Stimulated activated CD8-positive, alpha-beta memory T cell treated with anti-CD3 and anti-CD28 coated beads, Interleukin-2, amount 100 ng/mL, for 48 hours (primary cell): ENCODE measurements around the gene BNC1.
"Not testable (repeated sequence)": the region's sequence is repeated elsewhere in the genome, so short reads cannot be mapped to it uniquely, and the experiment has no call there.

Source experiments
- DNase-seq, 2 donors: peaks; one replicate each; pipeline ENCODE4 v3.0.0-alpha.2; 2020; ENCODE audit warnings: low read depth in 2 of 2

The BNC1 gene

DNA sequence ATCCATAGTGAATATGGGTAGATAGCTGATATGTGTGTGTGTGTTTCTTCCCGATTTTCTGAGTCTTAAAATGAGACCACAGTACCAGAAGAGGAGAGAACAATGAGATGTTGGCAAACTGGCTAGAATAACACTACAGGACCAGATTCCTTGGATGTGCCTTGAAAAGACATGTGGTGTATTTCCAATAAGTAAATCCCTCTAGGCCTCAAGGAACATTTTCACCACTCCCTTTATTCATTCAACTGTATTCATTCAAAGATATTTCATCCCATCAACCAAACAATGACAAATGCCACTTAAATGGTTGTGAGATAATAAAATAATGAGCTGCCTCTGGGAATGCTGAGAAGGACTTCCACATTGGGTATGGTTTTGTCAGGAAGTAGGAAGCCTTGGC lies 8.7 kb upstream of the BNC1 start:
- no peak for DNase-seq

DNA sequence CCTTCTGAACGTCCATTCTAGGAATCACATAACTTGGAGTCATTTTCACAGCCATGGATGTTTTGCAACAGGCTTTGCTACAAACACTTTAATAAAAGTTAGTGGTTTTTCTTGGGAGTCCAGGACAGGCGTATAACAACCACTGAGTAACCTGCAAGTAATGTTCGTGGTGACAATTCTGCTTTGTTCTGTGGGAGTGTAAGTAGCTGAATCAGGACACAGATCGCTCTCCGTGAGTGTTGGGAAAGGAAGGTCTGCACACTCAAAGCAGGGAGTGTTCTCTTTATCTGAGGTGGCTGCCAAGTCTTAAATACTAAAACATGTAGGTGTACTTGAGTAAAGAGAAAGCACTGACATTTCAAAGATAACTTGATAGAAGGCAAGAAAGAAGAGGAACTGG lies 7.9 kb upstream of the BNC1 start:
- no peak for DNase-seq

DNA sequence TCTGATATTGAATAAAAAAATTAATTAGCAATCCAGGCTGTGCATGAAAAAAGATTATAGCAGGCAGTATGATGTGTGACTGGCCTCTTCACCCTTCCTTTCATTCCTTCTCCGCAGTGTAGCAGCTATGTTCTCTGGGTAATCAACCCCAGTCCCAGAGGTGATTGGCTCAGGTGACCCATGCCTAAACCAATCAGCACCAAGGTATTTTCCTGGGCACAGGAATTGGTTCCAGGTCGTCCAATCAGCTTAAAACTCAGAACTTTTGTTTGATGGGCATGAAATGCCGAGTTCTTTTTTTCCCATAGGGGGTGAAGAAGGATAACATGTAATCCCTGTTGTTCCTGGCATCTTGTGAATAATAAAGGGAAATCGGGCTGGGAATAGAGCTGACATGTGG lies 5.8 kb upstream of the BNC1 start:
- DNase-seq = no peak

DNA sequence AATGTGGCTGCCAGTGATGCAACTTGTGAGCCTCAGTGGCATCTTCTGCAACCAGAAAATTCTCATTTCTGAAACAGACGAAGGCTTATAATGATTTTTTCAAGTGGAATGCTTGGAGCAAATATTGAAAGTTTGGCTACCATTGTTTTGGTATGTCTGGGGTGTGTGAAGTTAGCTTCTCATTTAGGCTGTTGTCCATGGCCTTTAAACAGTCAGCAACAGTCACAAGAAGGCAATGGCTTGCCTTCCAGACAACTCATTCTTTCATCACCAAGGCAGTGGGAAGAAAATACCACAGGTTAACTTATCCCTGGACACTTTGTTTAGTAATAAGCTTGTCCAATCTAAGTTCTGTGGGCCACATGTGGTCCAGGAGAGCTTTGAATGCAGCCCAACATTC lies 4.7 kb upstream of the BNC1 start:
- DNase-seq = no peak

DNA sequence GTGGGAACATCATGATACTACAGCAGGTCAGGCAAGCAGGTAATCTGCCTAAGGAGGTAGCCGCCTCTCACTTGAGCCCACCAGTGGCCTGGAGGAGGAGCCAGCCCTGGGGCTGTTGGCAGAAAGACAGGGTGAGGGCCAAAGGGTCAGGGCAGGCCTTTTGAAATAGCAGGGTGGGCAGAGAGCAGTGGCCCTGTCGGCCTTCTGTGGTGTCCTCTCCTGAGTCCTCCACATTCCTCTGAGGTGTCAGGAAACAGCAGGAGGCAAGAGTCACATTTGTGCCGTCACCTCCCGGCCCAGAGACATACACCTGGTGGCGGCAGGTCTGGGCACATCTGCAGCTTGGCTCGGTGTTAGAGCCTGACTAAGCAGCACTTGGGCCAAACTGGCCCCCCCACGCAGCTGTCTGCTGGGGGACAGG lies 3.9 kb upstream of the BNC1 start:
- DNase-seq = no peak

DNA sequence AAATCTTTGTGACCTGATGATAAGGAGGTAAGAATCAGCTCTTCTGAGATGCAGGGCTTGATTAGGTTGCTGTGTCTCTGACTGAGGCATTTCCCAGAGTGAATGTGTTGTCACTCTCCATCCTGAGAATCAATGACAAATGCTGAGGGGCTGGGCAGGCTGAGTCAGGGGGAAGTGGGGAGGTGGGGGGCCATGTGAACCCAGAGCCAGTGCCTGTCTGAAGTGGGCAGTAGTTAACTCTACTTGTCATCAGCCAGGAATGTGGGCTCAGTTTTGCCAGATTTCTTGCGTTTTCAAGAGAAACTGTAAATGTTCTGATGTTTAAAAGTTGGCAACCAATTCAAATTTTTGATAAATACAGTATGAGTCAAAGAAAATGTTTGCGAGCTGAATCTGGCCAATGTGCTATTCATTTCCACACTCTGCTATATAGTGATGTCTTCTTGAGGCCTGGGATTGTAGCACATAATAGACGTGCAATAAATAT lies 3.1 kb upstream of the BNC1 start:
- DNase-seq = no peak

DNA sequence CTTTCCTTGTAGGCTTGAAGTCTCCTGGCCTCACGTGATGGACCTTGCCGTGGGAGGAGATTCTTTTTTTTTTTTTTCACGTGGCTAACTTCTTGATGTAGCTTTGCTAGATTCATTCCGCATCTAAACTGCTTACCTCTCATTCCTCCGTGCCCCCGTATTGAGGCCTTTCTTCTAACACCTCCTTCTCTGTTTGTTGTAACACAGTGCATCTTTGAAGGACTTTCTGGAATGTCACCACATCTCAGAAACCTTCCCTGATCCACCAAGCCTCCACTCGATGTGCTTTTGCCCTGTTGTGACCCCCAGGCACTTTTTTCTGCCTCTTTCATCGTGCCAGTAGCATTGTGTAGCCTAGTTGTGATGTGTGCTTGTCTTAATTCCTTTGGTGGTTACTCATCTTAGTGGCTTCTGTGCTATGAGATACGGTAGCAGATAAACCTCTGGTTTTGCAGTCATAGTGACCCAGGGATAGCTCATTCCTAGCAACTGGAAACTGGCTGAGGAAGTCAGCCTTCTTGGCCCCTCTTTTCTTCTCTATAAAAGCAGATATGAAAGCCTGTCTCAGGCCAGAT lies 1.6 kb upstream of the BNC1 start:
- no peak for DNase-seq

DNA sequence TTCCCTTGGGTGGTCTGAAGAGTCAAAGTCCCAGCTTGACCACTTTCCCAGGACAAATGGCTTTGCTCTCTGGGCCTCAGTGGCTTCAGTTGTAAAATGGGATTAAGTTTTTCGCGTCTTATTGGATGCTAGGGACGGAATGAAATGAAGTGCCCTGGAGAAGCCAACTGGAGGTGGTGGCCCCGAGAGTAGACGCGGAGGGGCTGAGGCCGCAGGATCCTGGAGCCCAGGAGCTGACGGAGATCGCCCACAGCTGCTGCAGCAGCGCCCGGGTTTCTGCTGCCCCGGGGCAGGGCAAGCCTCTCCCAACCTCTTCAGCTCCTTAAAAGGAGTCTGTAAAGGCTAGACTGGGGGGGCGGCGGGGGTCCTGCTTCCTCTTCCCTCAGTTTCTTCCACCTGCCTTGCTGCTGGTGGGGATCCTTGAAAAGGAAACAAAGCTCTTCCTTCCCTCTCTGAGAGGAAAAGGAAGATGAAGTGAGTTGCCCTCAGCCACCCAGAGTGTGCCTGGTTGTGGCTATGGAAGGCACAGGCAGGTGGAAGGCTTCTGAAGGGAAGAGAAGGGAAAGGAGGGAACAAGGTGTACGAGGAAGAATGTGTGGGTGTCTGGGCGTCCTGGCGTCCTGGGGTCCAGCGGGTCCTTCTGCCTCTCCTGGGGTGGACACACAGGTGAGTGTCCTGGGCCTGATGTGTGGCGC lies 967 bp upstream of the BNC1 start:
- no peak for DNase-seq

DNA sequence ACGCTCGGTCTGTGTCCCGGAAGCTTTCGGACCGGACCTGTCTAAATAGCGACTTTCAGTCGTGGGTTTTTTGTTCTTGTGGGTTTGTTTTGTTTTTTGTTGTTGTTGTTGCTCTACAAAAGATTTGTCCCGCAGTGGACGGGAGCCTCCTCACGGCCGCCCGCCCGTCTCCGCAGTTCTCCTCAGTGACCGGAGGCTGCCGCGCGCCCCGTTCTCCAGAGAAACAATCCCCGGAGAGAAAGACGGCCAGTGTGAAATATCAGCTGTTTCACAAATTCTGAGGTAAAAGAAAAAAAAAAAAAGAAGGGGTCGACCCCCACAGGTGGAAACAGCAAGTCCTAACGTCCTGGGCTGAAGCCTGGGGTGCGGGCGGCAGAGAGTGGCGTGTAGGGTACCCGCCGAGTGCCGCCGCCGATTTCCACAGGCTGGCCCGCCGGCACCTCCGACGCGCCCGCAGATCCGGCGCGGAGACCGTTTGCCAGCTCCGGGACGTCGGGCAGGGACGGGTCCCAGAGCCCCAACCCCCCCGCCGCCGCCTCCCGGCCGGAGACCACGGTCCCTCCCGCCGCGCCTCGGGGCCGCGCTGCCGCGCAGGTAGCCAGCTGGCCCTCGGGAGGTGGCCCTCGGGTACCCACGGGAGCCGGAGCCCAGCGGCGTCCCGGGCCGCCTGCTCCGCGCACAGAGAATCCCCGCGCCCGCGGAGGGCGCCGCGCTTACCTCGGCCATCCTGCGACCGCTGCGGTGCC lies 478 bp downstream of the BNC1 start:
- no peak for DNase-seq

DNA sequence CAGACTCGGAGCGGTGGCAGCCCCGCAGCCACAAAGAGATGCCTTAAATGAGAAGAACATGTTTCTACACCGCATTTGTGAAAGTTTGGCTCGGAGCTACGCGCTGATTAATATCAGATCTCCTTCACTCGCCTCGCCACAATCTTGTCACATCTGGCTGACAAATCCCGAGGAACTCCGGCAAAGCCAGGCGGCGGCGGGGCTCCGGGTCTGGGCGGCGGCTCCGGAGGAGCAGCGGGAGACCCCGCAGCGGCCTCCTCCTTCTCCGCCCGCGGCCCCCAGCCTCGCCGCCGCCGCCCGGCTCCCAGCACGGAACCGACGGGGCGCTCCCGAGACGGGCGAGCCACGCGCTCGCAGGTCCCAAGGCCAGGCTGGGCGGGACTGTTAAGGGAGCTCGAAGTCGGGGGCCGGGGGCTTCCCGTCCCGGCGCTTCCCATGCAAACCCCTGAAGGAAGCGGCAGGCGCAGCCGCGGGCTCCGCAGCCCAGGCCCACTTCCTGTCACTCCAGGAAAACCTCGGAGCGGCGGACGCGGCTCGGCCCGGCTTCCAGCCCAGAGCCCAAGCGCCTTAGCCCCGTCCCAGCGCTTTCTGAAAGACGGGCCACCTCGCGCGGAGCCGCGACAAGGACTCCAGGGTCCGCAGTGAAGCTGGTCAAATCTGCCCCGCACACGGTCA lies 1.2 kb downstream of the BNC1 start:
- DNase-seq = no peak

DNA sequence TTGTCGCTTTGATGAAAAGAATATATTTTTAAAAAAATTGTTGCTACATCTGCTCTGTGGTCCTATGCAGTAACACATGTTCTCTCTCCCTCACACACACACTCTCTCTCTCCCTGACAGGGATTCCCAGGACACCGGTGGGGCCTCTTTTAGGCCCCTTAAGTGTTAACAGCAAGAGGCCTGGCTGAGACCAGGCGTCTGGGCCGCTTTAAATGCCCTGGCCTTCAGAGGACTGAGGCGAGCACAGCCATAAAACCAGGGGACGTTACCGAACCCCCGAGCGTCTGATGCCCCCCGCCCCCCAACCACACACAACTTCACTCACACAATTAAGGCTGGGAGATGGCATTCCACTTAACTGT lies 1.7 kb downstream of the BNC1 start:
- no peak for DNase-seq

DNA sequence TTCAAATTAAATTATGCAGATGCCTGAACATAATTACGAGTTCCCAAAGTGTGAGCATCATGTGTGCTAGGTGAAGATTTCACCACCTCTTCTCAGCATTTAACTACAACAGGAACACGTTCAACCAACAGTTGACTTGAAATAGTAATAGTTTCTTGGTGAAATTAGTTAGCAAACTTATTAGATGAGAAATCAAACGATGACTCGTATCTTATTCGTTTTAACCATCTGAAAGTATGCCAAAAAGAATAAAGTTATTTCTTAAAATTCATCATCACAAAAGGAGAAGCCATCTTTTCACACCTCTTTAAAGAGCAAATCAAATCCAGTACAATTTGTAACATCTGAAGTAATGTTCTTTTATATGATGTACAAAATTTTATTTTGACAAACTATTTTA lies 2.3 kb downstream of the BNC1 start:
- no peak for DNase-seq

DNA sequence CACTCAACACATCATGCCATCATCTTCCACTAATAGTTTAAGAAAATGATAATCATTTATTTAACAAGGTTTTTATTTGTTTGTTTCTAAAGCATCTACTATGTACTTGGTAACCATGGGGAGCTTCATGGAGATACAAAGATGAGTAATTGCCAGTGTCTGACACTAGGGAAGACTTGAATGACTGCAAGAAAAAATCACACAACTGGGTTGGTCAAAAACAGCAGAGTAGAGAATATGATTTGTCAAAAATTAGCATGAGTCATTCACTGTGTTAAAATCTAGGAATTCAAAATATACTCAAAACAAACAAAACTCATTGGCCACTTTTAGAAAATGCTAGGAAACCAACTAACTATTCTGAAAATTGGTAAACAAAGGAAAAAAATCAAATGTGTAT lies 6.3 kb downstream of the BNC1 start:
- DNase-seq = no peak

DNA sequence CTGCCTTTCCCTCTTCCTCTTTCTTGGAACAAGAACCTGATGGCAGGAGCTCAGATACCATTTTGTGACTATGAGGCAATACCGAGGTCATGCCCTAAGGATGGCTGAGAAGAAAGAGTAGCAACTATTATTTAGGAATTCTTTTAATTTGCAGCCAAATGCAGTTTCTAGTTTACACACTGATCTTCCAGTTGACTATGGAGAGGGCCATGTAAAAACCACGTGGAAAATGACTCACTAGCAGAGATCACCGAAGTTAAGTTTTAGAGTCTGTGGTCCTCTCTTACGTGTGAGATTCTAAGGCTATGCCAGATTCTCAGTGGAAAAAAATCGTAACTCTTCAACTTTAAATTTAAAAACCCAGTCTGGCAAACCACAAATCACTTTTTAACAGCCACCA lies 7.8 kb downstream of the BNC1 start:
- no peak for DNase-seq

DNA sequence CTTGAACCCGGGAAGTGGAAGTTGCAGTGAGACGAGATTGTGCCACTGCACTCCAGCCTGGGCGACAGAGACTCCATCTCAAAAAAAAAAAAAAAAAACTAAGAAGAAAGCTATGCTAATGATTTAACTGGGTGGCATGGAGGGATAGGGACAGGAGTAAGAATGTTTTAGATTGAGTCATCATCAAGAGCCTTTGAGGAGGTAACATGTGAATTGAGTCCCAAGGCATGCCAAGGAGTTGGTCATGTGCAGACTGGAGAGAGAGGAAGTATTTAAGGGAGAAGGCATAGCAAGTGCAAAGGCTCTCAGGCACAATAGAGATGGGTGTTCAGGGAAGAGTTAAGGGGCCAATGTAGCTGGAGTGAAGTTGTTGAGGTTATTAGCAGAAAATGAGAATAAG lies 9.1 kb downstream of the BNC1 start:
- DNase-seq = no peak

DNA sequence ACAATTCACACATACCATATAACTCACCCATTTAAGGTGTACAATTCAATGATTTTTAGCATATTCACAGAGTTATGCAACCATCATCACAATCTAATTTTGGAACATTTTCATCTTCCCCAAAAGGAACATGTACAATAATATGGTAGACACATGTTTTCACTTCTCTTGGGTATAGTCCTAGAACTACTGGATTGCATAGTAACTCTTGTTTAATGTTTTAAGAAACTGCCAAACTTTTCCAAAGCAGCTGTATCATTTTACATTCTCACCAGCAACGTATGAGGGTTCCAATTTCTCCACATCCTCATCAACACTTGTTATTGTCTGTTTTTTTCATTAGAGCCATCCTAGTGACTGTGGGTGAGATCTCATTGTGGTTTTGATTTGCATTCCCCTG lies 14.3 kb downstream of the BNC1 start:
- no peak for DNase-seq

DNA sequence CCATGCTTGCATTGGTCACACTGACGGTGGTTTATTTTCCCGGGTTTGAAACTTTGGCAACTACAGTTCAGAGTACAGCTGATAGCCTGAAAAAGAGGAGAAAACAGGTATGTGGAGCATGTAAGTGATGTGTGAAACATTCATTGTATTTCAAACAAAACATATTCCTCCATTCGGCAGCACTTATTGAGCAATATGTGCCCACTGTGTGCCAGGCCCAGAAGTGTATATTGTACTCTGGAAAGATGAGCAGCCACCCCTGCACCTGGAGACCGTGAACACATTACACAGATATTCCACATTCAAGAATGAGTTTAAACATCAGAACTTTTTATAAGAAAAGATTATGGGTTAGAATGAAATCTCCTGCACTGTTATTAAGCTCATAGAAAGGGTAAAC lies 16.3 kb downstream of the BNC1 start:
- no peak for DNase-seq

DNA sequence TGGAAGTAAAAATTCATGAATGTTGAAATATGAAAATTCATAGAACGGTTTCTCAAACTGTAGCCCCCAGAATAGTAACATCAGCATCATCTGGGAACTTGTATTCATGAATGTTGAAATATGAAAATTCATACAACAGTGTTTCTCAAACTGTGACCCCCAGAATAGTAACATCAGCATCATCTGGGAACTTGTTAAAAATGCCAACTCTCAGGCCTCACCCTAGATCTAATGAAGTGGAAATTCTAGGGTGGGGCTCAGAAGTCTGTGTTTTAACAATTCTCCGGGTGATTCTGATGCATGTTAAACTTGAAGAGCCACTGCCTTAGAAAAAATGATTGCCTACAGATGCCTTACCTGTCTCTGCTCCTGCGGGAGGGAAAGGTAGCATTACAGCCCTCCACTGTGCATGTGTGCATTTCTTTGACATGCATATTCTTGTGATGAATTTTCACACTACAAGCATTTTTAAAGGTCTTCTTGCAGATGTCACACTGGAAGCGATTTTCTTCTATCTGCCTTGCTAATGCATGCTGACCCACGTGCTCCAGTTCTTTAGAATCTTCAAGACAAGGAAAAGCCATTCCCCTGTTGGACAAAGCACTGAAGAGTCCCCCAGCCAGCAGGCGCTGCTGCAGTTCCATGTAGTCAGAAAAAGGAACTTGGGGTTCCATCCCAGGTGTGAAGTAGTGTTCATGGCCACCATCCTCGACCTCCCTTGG lies 21.7 kb downstream of the BNC1 start:
- no peak for DNase-seq

DNA sequence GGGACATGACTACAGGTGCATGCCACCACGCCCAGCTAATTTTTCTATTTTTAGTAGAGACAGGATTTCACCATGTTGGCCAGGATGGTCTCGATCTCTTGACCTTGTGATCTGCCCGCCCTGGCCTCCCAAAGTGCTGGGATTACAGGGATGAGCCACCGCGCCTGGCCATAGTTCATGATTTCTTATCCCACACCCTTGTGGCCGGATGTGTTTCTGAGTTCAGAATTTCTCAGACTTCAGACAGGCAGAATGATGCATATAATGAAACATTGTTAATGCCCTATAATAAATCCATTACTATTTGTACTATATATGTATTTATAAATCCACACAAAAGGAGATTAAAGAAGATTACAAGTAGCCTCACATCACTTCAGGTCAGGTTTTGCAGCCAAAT lies 22.3 kb downstream of the BNC1 start:
- not testable (repeated sequence) for DNase-seq

DNA sequence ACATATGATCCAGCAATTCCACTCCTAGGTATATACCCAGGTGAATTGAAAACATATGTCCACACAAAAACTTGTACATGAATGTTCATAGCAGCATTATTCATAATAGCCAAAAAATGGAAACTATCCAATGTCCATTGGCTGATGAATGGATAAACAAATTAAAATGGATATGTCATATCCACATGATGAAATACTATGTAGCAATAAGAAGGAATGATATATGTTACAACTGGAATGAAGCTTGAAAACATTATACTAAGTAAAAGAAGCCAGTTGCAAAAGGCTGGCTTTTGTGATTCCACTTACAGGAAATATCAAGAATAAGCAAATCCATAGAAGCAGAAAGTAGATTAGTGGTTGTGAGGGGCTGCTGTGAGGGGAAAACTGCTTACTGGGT lies 33.7 kb downstream of the BNC1 start:
- no peak for DNase-seq

DNA sequence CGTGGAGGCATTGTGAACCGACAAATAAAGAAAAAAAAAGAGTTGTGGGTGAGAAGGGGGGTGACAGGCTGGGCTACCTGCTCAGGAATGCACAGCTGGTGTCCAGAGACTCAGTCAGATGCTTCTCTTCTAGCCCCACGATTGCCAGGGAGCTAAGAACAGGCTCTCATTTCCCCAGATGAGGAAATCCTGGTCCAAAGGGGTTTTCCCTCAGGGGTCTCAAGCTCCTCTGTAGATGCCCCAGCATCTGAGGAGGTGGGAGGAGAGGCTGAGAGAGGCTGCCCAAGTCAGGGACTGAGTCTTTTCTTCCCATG lies 35.5 kb downstream of the BNC1 start:
- DNase-seq = no peak
